Measurements from ENCODE around the gene PUS10.

PUS10 gene

GRCh38 chr2:61029533-61029932 lies 11.5 kb upstream of the PUS10 start:
- no peaks in the 10 kb centered on the region for H3K4me1 ChIP-seq (ENCODE audit: insufficient read depth, low read length)
- no peak overlapping the region for H3K27ac ChIP-seq (ENCODE audit: low read length)
- DNase-seq = no peak
- H3K27me3 ChIP-seq (ENCODE audit: insufficient read depth, low read length, poor library complexity) = no peaks in the 10 kb centered on the region
- ATAC-seq (ENCODE audit: insufficient read depth, low read depth) = no peak
- no peak overlapping the region for H3K4me2 ChIP-seq (ENCODE audit: insufficient read depth, low read length)
- H3K79me2 ChIP-seq (ENCODE audit: insufficient read depth, low read length) = peaks cover 30% of the 10 kb centered on the region
- H3K9me3 ChIP-seq (ENCODE audit: insufficient read depth, low read length, severe bottlenecking) = no peaks in the 10 kb centered on the region
- no peak overlapping the region for H3K4me3 ChIP-seq (ENCODE audit: low read depth in 1 of 2, low read length in 2 of 2)
- no peak overlapping the region for H2AFZ ChIP-seq (ENCODE audit: low read depth, low read length)
- H3K36me3 ChIP-seq (ENCODE audit: insufficient read depth, low read length) = peaks cover 43% of the 10 kb centered on the region
- H4K20me1 ChIP-seq (ENCODE audit: insufficient read depth, low read length) = no peaks in the 10 kb centered on the region; the same call in 1 of the 2 replicates
- TF ChIP-seq EZH2 (IDR thresholded peaks at IDR 0.05; ENCODE audit: borderline replicate concordance, low read depth, low read length, severe bottlenecking) = no peak
- no peak for TF ChIP-seq CTCF (IDR thresholded peaks at IDR 0.05; ENCODE audit: borderline replicate concordance, extremely low read depth, low read length, poor library complexity, severe bottlenecking)
- H3K9ac ChIP-seq (ENCODE audit: low read depth, low read length) = no peak overlapping the region

- ATAC-seq (ENCODE audit: insufficient read depth, low read depth) (no peak), DNase-seq (no peak)
- Histone ChIP-seq H3K79me2 (ENCODE audit: insufficient read depth, low read length) (peaks cover 82% of the 10 kb centered on the region), H3K4me2 (ENCODE audit: insufficient read depth, low read length) (no peak overlapping the region), H2AFZ (ENCODE audit: low read depth, low read length) (no peak overlapping the region), H3K9me3 (ENCODE audit: insufficient read depth, low read length, severe bottlenecking) (no peaks in the 10 kb centered on the region), H3K27ac (ENCODE audit: low read length) (no peak overlapping the region), H3K36me3 (ENCODE audit: insufficient read depth, low read length) (peaks cover 28% of the 10 kb centered on the region), H3K27me3 (ENCODE audit: insufficient read depth, low read length, poor library complexity) (no peaks in the 10 kb centered on the region), H4K20me1 (ENCODE audit: insufficient read depth, low read length) (peaks cover 6% of the 10 kb centered on the region; the same call in 1 of the 2 replicates), H3K4me3 (ENCODE audit: low read depth in 1 of 2, low read length in 2 of 2) (no peak overlapping the region), H3K4me1 (ENCODE audit: insufficient read depth, low read length) (peaks cover 14% of the 10 kb centered on the region), H3K9ac (ENCODE audit: low read depth, low read length) (no peak overlapping the region)
- TF ChIP-seq CTCF (IDR thresholded peaks at IDR 0.05; ENCODE audit: borderline replicate concordance, extremely low read depth, low read length, poor library complexity, severe bottlenecking) = no peak
- TF ChIP-seq EZH2 (IDR thresholded peaks at IDR 0.05; ENCODE audit: borderline replicate concordance, low read depth, low read length, severe bottlenecking) = no peak
Measured at GRCh38 chr2:61023670-61024069, 5.6 kb upstream of the PUS10 start.

- H2AFZ ChIP-seq (ENCODE audit: low read depth, low read length) = no peak overlapping the region
- no peak overlapping the region for H3K4me3 ChIP-seq (ENCODE audit: low read depth in 1 of 2, low read length in 2 of 2)
- DNase-seq (no peak), ATAC-seq (ENCODE audit: insufficient read depth, low read depth) (no peak)
- peaks cover 94% of the 10 kb centered on the region for H3K79me2 ChIP-seq (ENCODE audit: insufficient read depth, low read length)
- no peak overlapping the region for H3K27ac ChIP-seq (ENCODE audit: low read length)
- no peaks in the 10 kb centered on the region for H3K9me3 ChIP-seq (ENCODE audit: insufficient read depth, low read length, severe bottlenecking)
- H3K9ac ChIP-seq (ENCODE audit: low read depth, low read length) = no peak overlapping the region
- H3K4me1 ChIP-seq (ENCODE audit: insufficient read depth, low read length) = peaks cover 19% of the 10 kb centered on the region
- no peak overlapping the region for H3K4me2 ChIP-seq (ENCODE audit: insufficient read depth, low read length)
- peaks cover 6% of the 10 kb centered on the region; the same call in 1 of the 2 replicates for H4K20me1 ChIP-seq (ENCODE audit: insufficient read depth, low read length)
- H3K36me3 ChIP-seq (ENCODE audit: insufficient read depth, low read length) = peaks cover 24% of the 10 kb centered on the region
- no peaks in the 10 kb centered on the region for H3K27me3 ChIP-seq (ENCODE audit: insufficient read depth, low read length, poor library complexity)
- TF ChIP-seq EZH2 (IDR thresholded peaks at IDR 0.05; ENCODE audit: borderline replicate concordance, low read depth, low read length, severe bottlenecking) (no peak), CTCF (IDR thresholded peaks at IDR 0.05; ENCODE audit: borderline replicate concordance, extremely low read depth, low read length, poor library complexity, severe bottlenecking) (no peak)
Measured at GRCh38 chr2:61021228-61021660, 3.2 kb upstream of the PUS10 start.

All from DND-41 (cell line).